GM10847 (cell line): ENCODE results near the gene HOXB7.

Experiments
- POLR2A ChIP-seq: IDR thresholded peaks from 2 replicates; pipeline ENCODE4 v1.6.1; 2011; ENCODE audit not compliant: insufficient read length; ENCODE audit errors: extremely low read depth

The HOXB7 gene

GRCh38 chr17:48559122-48559839 is 51.5 kb downstream of the HOXB7 start:
- no peak for TF ChIP-seq POLR2A

GRCh38 chr17:48558831-48559121 is 52.0 kb downstream of the HOXB7 start:
- TF ChIP-seq POLR2A, result no peak

GRCh38 chr17:48558057-48558830 is 52.6 kb downstream of the HOXB7 start:
- no peak for TF ChIP-seq POLR2A
